ENCODE results near the gene INPP5K.
"Not testable (repeated sequence)": the region's sequence is repeated elsewhere in the genome, so short reads cannot be mapped to it uniquely, and the experiment has no call there.

The INPP5K gene

GRCh38 chr17:1464186-1464585 is 52.2 kb downstream of the INPP5K start:
- DNase-seq (ENCODE audit: low spot score), result no peak

- DNase-seq (ENCODE audit: low spot score), result no peak
These were observed 54.0 kb downstream of the INPP5K start for GRCh38 chr17:1462164-1463112.

- no peak for DNase-seq (ENCODE audit: low spot score)
These were observed 55.0 kb downstream of the INPP5K start for GRCh38 chr17:1461198-1461944.

GRCh38 chr17:1460233-1460632 is 56.2 kb downstream of the INPP5K start:
- no peak for DNase-seq (ENCODE audit: low spot score)

GRCh38 chr17:1455797-1456599 is 60.4 kb downstream of the INPP5K start, which contains the start of gene CRK:
Gene CRK (minus strand): TSS chr17:1456232. CDS start chr17:1456117, 115 bp downstream.
- peak; percentile 100 for DNase-seq (ENCODE audit: low spot score)

- DNase-seq (ENCODE audit: low spot score), result peak; percentile 67
These were observed 61.1 kb downstream of the INPP5K start for GRCh38 chr17:1455291-1455796.

- no peak for DNase-seq (ENCODE audit: low spot score)
These were observed 61.9 kb downstream of the INPP5K start for GRCh38 chr17:1454541-1454940.

GRCh38 chr17:1453694-1454093 is 62.7 kb downstream of the INPP5K start:
- not testable (repeated sequence) for DNase-seq (ENCODE audit: low spot score)

GRCh38 chr17:1452836-1453235 is 63.6 kb downstream of the INPP5K start:
- DNase-seq (ENCODE audit: low spot score), result no peak

- not testable (repeated sequence) for DNase-seq (ENCODE audit: low spot score)
These were observed 66.2 kb downstream of the INPP5K start for GRCh38 chr17:1450261-1450660.

- DNase-seq (ENCODE audit: low spot score), result no peak
These were observed 66.9 kb downstream of the INPP5K start for GRCh38 chr17:1449412-1449967.

- no peak for DNase-seq (ENCODE audit: low spot score)
These were observed 69.4 kb downstream of the INPP5K start for GRCh38 chr17:1447052-1447451.

GRCh38 chr17:1446201-1446600 is 70.2 kb downstream of the INPP5K start:
- DNase-seq (ENCODE audit: low spot score), result no peak

GRCh38 chr17:1445695-1446094 is 70.7 kb downstream of the INPP5K start:
- DNase-seq (ENCODE audit: low spot score), result not testable (repeated sequence)

All from germinal center (tissue), 1 donor.